NCI-H1105 treated with DMSO at 0.1 percent for 48 hours (cell line): ENCODE data around the gene GDPD3.
"Not testable (repeated sequence)": the region's sequence is repeated elsewhere in the genome, so short reads cannot be mapped to it uniquely, and the experiment has no call there.

Experiments used
- DNase-seq: peaks from one replicate; lab custom pipeline; 2025; lab: John Stamatoyannopoulos, UW

GDPD3 gene, protein sequence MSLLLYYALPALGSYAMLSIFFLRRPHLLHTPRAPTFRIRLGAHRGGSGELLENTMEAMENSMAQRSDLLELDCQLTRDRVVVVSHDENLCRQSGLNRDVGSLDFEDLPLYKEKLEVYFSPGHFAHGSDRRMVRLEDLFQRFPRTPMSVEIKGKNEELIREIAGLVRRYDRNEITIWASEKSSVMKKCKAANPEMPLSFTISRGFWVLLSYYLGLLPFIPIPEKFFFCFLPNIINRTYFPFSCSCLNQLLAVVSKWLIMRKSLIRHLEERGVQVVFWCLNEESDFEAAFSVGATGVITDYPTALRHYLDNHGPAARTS

DNA sequence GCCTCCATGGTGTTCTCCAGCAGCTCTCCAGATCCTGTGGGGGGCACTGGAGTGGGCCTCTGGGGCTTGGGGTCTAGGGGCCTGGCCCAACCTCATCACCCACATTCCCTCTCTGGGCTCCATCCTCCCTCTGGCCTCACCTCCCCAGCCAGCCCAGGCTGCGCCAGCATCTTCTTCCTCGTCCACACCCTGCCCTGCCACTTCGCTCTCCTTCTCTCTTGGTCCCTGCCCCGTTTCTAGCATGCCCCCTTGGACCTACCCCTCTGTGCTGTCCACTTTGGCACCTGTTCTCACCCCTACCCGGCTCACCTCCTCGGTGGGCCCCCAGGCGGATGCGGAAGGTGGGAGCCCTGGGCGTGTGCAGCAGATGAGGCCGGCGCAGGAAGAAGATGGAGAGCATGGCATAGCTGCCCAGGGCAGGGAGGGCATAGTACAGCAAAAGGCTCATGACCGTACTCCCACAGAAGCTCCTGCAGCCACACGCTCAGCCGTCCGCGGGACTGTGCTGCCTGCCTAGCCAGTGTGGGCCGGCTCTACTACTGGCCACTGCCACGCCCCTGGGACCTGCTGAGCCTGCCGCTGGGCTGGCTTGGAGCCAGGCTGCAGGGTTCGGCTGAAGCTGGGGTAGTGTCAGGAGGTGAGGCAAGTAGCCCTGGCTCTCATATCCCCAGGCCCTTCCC, at the start of gene GDPD3:
TSS of gene GDPD3 (minus strand) at position 507 of the 680 bp plus-strand sequence. CDS start at position 448, 59 bp downstream.
- DNase-seq: no peak

DNA sequence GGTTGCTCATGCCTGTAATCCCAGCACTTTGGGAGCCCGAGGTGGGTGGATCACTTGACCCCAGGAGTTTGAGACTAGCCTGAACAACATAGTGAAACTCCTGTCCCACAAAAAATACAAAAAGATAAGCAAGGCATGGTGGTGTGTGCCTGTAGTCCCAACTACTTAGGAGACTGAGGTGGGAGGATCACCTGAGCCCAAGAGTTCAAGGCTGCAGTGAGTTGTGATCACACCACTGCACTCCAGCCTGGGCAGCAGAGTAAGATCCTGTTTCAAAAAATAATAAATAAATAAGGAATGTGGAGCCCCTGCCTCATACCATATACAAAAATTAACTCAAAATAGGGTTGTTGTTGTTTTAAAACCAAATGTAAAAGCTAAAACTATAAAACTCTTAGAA, 43.9 kb upstream of the GDPD3 start:
- no peak for DNase-seq

DNA sequence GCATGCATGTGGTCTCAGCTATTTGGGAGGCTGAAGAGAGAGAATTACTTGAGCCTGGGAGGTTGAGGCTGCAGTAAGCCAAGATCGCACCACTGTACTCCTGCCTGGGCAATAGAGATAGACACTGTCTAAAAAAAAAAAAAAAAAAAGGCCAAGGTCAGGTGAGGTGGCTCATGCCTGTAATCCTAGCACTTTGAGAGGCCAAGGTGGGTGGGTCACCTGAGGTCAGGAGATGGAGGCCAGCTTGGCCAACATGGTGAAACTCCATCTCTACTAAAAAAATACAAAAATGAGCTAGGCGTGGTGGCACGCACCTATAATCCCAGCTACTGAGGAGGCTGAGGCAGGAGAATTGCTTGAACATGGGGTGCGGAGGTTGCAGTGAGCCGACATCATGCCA, 41.9 kb upstream of the GDPD3 start:
- no peak for DNase-seq

DNA sequence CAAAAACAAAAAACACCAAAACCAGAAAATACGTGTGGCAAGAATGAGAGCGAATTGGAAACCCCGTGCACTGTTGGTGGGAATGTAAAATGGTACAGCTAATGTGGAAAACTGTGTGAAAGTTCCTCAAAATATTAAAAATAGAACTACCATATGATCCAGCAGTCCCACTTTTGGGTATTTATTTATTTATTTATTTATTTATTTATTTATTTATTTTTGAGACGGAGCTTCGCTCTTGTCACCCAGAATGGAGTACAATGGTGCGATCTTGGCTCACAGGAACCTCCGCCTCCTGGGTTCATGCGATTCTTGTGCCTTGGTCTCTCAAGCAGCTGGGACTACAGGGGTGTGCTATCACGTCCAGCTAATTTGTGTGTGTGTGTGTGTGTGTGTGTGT, 39.2 kb upstream of the GDPD3 start:
- DNase-seq: no peak

DNA sequence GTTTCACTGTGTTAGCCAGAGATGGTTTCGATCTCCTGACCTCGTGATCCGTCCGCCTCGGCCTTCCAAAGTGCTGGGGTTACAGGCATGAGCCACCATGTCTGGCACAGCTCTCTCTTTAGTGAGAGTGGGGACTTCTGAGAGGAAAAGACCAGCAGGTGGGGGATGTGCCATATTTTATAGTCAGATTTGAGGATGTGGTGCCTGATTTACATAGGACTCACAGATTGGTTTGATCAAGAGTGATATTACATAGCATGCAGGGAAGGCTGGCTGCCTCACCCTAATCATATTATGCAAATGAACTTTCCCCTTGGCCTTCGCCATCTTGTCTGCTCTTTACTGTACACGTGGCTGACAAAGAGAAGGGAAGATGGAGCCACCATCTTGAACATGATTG, 37.8 kb upstream of the GDPD3 start:
- DNase-seq: no peak

DNA sequence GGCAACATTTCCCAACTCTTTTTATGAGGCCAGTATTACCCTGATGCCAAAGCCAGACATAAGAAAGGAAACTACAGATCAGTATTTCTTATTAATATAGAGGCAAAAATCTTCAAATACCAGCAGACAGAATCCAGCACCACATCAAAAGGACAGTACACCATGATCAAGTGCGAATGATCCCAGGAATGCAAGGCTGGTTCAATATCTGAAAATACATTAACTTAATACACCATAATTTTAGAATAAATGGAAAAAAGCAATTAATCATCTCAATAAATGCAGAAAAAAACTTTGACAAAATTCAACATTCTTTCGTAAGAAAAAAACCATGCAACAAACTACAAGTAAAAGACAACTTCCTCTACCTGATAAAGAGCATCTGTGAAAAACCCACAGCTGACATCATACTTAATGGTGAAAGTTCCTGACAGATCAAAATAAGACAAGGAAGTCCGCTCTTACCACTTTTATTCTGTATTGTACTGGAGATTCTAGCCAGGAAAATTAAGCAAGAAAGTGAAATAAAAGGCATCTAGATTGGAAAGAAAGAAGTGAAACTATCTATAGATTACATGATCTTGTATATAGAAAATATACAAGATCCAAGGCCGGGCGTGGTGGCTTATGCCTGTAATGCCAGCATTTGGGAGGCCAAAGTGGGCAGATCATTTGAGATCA, 36.1 kb upstream of the GDPD3 start:
- no peak for DNase-seq

DNA sequence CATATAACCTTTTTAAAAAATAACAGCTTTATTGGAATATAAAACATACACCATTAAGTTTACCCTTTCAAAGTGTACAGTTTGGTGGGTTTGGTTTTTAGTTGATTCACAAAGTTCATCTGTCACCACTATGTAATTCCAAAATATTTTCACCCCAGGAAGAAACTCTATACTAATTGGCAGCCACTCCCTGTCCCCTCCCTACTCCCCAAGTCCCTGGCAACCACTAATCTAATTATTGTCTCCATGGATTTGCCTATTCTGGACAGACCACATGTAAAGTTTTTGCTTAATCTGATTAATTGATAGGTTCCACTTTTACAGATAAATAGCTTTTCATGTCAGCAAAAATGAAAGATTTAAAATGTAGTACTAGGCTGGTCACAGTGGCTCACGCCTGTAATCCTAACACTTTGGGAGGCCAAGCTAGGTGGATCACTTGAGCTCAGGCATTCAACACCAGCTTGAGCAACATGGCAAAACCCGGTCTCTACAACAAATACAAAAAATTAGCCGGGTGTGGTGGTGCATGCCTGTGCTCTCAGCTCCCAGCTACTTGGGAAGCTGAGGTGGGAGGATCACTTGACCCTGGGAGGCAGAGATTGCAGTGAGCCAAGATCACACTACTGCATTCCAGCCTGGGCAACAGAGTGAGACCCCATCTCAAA, 34.6 kb upstream of the GDPD3 start:
- DNase-seq: no peak

DNA sequence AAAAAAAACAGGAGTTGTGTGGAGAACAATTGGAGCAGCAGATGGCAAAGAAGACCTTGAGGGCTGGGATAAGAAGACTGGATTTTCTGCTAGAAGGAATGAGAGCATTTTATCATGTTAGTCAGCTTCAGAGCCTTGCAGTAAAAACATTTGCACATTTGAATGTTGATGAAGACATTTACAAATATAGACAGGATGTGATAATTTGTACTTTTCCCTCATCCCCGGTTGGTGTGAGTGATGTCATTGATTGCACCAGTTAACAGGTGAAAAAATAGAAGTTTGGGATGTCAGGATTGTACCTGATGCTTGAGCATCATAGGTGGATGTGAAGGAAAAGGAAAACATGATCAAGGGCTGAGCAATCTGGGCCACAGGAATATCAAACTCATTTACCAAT, 32.3 kb upstream of the GDPD3 start:
- no peak for DNase-seq

DNA sequence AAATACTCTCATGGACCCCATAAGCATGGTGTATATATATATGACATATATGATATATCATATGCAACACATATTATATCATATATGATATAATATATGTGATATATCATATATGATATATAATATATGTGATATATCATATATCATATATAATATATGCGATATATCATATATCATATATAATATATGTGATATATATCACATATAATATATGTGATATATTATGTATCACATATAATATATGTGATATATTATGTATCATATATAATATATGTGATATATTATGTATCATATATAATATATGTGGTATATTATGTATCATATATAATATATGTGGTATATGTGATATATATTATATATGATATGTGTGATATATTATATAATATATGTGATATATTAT, 31.6 kb upstream of the GDPD3 start:
- DNase-seq: no peak

DNA sequence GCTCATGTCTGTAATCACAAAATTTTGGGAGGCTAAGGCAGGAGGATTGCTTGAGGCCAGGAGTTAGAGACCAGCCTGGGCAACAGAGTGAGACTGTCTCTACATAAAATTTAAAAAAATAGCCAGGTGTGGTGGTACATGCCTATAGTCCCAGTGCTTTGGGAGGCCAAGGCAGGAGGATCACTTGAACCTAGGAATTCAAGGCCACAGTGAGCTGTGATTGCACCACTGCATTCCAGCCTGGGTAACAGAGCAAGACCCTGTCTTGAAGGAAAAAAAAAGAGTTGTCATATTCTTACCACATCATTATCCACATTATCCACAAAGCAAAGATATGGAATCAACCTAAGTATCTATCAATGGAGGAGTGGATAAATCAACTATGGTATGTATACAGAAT, 30.7 kb upstream of the GDPD3 start:
- no peak for DNase-seq

DNA sequence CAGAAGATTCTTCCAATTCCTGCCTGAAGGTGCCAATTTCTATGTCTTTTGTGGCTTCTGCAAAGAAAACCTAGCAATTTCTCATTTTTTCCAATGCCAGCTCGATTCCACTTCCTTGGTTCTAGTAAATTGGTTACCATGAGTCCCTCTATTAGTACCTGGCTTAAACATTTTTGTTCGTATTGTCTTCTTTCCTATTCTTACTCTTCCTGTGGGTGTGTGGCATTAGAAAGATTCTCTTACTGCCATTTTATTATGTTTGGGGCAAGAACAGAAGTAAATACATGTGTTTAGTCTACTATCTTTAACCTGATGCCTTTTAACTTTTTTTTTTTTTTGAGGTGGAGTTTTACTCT, 30.0 kb upstream of the GDPD3 start:
- no peak for DNase-seq

DNA sequence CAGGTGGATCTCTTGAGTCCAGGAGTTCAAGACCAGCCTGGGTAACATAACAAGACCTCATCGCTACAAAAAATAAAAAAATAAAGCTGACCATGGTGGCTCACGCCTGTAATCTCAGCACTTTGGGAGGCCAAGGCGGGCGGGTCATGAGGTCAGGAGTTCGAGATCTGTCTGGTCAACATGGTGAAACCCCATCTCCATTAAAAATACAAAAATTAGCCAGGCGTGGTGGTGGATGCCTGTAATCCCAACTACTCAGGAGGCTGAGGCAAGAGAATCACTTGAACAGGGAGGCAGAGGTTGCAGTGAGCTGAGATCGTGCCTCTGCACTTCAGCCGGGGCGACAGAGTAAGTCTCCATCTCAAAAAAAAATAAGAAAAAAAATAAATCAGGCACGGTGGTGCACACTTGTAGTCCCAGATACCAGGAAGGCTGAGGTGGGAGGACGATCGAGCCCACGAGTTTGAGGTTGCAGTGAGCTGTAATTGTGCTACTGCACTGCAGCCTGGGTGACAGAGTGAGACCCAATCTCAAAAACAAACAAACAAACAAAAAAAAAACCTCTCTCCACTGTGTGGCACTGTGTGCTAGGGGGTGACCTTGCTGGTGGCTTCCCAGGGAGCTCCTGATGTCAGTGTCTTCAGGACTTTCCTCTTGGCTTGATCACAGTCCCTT, 29.5 kb upstream of the GDPD3 start:
- no peak for DNase-seq

DNA sequence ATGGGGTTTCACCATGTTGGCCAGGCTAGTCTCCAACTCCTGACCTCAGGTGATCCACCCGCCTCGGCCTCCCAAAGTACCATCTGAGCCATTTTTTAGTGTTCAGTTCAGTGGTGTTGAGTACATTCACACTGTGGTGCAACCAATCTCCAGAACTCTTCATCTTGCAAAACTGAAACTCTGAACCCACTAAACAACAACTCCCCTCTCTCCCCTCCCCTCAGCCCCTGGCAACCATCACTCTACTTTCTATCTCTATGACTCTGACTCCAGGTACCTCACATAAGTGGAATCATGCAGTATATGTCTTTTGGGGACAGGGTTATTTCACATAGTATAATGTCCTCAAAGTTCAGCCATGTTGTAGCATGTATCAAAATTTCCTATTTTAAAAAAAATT, 28.4 kb upstream of the GDPD3 start:
- DNase-seq: no peak

DNA sequence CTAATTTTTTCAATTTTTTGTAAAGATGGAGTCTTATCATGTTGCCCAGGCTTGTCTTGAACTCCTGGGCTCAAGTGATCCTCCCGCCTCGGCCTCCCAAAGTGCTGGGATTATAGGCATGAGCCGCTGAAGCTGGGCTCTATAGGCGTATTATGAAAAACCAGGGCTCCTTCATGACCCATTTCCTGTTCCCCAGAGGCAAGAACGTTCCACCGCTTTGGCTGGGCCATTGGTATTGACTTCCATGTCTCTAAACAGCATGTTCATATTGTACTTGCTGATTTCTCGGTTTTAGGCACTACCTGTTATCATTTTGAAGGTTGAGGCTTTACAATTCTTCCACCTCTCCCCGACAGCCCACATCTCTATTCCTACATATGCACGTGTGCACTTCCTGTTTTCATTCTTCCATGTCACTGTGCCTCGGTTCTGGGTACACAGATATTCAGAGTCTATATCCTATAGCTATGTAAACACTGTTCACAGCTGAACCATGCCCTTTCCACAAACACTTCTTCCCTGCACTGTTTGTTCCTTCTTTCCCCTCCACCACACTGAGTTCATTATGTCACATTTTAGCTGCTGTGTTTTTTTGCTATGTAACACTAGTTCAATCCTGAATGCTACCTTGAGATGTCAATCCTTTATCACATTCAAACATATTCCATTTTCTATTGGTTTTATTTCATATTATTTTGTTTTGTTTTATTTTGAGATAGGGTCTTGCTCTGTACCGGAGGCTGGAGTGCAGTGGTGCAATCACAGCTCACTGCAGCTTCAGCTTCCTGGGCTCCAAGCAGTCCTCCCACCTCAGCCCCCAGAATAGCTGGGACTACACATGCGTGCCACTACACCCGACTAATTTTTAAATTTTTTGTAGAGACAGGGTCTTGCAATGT, 26.5 kb upstream of the GDPD3 start:
- no peak for DNase-seq

DNA sequence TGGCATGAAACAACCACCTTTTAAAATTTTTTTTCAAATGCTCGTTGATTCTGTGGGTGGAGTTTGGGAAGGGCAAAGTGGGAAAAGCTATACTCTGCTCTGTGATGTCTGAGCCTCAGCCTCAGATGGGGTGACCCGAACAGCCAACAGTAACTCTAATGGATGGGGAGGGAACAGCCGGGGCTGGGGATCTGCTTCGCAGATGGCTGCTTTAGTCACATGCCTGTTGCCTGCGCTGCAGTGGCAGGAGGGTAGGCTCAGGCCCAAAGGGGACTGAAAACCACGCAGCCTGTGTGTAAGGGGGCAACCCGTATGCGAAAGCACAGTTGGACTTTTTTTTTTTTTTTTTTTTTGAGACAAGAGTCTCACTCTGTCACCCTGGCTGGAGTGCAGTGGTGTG, 24.6 kb upstream of the GDPD3 start:
- no peak for DNase-seq

DNA sequence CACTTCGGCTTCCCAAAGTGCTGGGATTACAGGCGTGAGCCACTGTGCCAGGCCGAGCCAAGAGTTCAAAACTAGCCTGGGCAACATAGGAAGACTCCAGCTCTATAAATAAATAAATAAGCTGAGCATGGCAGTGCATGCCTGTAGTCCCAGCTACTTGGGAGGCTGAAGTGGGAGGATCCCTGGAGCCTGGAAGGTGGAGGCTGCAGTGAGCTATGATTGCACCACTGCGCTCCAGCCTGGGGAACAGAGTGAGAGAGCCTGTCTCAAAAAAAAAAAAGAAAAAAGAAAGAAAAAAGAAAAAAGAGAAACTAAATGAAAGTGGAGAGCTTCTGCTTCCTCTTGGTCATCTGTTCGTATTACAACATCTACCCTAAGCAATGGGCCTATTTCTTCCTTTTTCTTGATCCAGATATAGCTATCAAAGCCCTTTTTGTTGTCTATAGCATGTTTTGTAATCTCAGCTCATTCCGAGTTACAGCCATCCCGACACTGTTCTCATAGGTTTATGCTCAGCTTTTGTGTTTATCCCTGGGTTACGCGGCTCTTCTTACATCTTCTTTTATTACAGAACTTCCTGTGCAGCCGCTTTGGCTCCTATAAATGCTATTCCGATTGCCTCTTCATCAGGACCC, 23.8 kb upstream of the GDPD3 start:
- no peak for DNase-seq

DNA sequence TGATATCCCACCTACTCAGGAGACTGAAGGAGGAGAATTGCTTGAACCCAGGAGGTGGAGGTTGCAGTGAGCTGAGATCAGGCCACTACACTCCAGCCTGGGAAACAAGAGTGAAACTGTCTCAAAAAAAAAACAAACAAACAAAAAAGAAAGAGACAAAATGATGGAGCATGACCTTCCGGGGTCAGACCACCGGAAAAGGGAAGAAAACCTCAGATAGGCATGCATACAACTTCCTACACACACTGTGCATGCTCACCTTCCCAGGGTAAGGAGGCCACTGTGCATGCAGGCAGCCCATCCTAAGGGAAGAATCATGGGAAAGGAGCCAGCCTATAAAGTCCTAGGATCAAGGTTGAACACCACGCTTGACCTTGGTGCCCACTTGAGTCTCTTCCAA, 19.3 kb upstream of the GDPD3 start:
- no peak for DNase-seq

DNA sequence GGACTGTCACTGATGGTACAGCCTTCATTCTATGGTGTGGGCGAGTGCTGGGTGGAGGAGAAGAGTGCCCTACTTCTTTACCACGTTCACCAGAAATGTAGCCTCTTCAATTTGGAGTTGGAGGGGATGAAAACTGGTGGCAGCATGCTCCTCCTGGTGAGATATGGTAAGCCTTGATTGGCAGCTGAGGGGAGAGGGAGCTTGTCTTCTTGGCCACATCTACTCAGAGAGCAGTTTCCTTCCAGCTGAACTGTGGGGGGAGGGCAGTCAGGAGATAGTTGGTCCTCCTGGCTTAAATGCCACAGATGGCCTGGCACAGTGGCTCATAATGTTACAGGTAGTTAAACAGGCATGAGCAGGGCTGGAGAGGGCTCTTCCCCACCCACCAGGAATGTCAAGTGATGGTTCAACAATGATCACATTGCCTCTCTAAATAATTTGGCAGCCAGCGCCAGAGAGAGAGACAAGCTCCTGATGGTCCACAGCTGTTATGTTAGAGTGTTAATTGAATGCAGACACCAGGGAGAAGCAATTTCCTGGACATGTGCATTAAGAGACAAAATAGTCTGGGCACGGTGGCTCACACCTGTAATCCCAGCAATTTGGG, 18.6 kb upstream of the GDPD3 start:
- peak; percentile 76 for DNase-seq

DNA sequence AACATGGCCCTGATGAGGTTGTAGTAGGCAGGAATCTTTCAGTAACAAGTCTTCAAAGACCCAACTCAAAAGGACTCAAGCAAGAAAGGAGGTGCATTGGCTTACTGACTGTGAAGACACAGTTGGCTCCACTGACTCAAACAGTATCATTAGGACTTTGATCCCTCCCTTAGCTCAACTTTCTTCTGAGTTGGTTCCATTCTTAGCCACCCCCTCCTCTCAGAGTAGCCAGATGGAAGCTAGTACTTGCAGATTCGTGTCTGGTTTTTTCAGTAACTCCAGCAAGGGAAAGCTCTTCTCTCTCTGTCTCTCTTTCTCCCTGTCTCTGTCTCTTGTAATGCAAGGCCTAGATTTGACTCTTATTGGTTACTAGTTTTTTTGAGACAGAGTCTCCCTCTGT, 14.7 kb upstream of the GDPD3 start:
- no peak for DNase-seq

DNA sequence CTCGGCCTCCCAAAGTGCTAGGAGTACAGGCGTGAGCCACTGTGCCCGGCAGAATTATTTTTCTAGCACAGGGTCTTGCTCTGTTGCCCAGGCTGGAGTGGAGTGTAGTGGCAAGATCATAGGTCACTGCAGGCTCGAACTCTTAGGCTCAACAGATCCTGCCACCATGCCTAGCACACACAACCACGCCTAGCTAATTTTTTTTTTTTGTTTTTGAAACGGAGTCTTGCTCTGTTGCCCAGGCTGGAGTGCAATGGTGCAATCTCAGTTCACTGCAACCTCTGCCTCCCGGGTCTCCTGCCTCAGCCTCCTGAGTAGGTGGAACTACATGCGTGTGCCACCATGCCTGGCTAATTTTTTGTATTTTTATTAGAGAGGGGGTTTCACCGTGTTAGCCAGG, 12.4 kb upstream of the GDPD3 start:
- DNase-seq: not testable (repeated sequence)
